Measurements from ENCODE around the gene SEPTIN1. TPM values are rescaled to one million over a fixed set of nuclear protein-coding genes. Genes with fewer than 3 reads are reported as not detected.

Gene SEPTIN1
- total RNA-seq, 1 donor from 2014 or later: 2.9 TPM

DNA sequence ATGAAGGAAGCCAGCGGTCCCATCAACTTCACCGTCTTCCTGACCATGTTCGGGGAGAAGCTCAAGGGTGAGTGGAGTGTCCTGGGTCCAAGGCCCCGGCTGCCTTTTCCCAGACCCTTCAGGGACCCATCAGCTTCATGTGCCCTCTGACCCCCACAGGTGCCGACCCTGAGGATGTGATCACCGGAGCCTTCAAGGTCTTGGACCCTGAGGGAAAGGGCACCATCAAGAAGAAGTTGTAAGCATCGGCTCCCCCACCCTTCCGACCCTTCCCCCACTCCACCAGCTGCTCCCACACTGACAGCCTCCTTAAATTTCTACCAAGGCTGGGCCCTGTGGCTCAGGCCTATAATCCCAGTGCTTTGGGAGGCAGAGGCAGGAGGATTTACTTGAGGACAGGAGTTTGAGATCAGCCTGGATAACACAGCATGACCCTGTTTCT lies 5.9 kb downstream of the SEPTIN1 start:
- H3K9me3 Mint-ChIP-seq (ENCODE audit: unreplicated experiment): peaks cover 20% of the 10 kb centered on the region
- peak overlapping the region; percentile 100 for H3K27ac Mint-ChIP-seq (ENCODE audit: unreplicated experiment)
- H3K4me3 Mint-ChIP-seq (ENCODE audit: unreplicated experiment): no peak overlapping the region
- TF ChIP-seq, protein P1, sequence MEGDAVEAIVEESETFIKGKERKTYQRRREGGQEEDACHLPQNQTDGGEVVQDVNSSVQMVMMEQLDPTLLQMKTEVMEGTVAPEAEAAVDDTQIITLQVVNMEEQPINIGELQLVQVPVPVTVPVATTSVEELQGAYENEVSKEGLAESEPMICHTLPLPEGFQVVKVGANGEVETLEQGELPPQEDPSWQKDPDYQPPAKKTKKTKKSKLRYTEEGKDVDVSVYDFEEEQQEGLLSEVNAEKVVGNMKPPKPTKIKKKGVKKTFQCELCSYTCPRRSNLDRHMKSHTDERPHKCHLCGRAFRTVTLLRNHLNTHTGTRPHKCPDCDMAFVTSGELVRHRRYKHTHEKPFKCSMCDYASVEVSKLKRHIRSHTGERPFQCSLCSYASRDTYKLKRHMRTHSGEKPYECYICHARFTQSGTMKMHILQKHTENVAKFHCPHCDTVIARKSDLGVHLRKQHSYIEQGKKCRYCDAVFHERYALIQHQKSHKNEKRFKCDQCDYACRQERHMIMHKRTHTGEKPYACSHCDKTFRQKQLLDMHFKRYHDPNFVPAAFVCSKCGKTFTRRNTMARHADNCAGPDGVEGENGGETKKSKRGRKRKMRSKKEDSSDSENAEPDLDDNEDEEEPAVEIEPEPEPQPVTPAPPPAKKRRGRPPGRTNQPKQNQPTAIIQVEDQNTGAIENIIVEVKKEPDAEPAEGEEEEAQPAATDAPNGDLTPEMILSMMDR (IDR thresholded peaks at IDR 0.05; ENCODE audit: partially characterized antibody, unreplicated experiment): no peak
- peaks cover 23% of the 10 kb centered on the region for H3K27me3 Mint-ChIP-seq (ENCODE audit: unreplicated experiment)
- DNase-seq: no peak
- peaks cover 4% of the 10 kb centered on the region for H3K36me3 Mint-ChIP-seq (ENCODE audit: unreplicated experiment)
- H3K4me1 Mint-ChIP-seq (ENCODE audit: low read depth, unreplicated experiment): peaks cover 22% of the 10 kb centered on the region

DNA sequence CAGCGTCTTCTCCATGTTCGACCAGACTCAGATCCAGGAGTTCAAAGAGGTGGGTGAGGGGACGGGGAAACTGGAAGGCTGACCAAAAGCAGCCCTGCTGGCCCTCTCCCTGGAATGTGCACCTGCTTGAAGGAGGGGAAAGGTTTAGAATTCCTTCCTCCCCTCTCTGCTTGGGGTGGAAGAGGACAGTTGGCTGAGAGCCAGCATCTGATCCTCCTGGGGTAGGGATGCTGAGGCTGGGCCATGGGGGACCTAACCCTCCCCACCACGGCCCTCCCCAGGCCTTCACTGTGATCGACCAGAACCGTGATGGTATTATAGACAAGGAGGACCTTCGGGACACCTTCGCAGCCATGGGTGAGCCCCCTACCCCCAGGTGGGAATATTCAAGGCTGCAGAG lies 6.5 kb downstream of the SEPTIN1 start:
- Mint-ChIP-seq H3K27ac (ENCODE audit: unreplicated experiment) (no peak overlapping the region), H3K4me3 (ENCODE audit: unreplicated experiment) (no peak overlapping the region)

DNA sequence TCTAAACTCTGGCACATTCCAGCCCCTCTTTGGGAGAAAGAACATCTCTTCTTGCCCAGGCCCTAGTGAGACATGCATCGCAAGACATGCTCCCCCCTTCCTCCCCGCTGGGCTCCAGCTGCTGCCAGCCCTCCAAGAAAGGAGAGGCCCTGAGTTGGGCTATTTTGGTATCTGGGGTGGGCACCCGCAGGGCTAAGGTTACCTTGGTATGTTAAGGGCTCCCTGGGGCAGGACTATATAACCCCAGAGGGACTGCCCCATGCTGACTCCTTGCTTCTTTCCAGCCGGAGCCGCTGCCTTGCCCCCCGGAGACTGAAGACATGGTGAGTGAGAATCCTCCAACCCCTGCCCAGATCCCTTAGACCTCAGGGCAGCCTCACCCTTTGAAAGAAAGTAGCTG lies 7.8 kb downstream of the SEPTIN1 start, which contains the start of gene MYL11:
Gene MYL11, plus strand, starts transcription at position 265 of the 400 bp plus-strand sequence. Its CDS starts 56 bp downstream, at position 321.
- Mint-ChIP-seq H3K9me3 (ENCODE audit: unreplicated experiment) (peaks cover 25% of the 10 kb centered on the region), H3K27me3 (ENCODE audit: unreplicated experiment) (peaks cover 31% of the 10 kb centered on the region), H3K36me3 (ENCODE audit: unreplicated experiment) (peaks cover 3% of the 10 kb centered on the region), H3K4me1 (ENCODE audit: low read depth, unreplicated experiment) (peaks cover 23% of the 10 kb centered on the region), H3K4me3 (ENCODE audit: unreplicated experiment) (no peak within 1 kb of the TSS), H3K27ac (ENCODE audit: unreplicated experiment) (peak within 1 kb of the TSS; percentile 82)
- TF ChIP-seq, protein P1 (IDR thresholded peaks at IDR 0.05; ENCODE audit: partially characterized antibody, unreplicated experiment): no peak
- DNase-seq: no peak

More for the DNA sequence above, 6.5 kb downstream of the SEPTIN1 start:
- H3K36me3 Mint-ChIP-seq (ENCODE audit: unreplicated experiment): peaks cover 4% of the 10 kb centered on the region
- H3K9me3 Mint-ChIP-seq (ENCODE audit: unreplicated experiment): peaks cover 24% of the 10 kb centered on the region
- no peak for DNase-seq
- TF ChIP-seq, protein P1 (IDR thresholded peaks at IDR 0.05; ENCODE audit: partially characterized antibody, unreplicated experiment): no peak
- H3K27me3 Mint-ChIP-seq (ENCODE audit: unreplicated experiment): peaks cover 28% of the 10 kb centered on the region
- peaks cover 26% of the 10 kb centered on the region for H3K4me1 Mint-ChIP-seq (ENCODE audit: low read depth, unreplicated experiment)

GRCh38 chr16:30372725-30373124 lies 9.6 kb downstream of the SEPTIN1 start:
- H3K27me3 Mint-ChIP-seq (ENCODE audit: unreplicated experiment): peaks cover 26% of the 10 kb centered on the region

More at GRCh38 chr16:30372725-30373124, 9.6 kb downstream of the SEPTIN1 start:
- Mint-ChIP-seq H3K4me3 (ENCODE audit: unreplicated experiment) (peak overlapping the region; percentile 64), H3K36me3 (ENCODE audit: unreplicated experiment) (peaks cover 3% of the 10 kb centered on the region), H3K9me3 (ENCODE audit: unreplicated experiment) (peaks cover 25% of the 10 kb centered on the region), H3K27ac (ENCODE audit: unreplicated experiment) (peak overlapping the region; percentile 76), H3K4me1 (ENCODE audit: low read depth, unreplicated experiment) (peaks cover 28% of the 10 kb centered on the region)
- no peak for DNase-seq
- TF ChIP-seq, protein P1 (IDR thresholded peaks at IDR 0.05; ENCODE audit: partially characterized antibody, unreplicated experiment): no peak

Data from glutamatergic neuron (in vitro differentiated cells).